ENCODE measurements around the gene DNAJC3.

Gene DNAJC3

GRCh38 chr13:95797016-95797415 lies 120.1 kb downstream of the DNAJC3 start:
- TF ChIP-seq ZFX (IDR thresholded peaks at IDR 0.05), result no peak
- TF ChIP-seq, protein P1, sequence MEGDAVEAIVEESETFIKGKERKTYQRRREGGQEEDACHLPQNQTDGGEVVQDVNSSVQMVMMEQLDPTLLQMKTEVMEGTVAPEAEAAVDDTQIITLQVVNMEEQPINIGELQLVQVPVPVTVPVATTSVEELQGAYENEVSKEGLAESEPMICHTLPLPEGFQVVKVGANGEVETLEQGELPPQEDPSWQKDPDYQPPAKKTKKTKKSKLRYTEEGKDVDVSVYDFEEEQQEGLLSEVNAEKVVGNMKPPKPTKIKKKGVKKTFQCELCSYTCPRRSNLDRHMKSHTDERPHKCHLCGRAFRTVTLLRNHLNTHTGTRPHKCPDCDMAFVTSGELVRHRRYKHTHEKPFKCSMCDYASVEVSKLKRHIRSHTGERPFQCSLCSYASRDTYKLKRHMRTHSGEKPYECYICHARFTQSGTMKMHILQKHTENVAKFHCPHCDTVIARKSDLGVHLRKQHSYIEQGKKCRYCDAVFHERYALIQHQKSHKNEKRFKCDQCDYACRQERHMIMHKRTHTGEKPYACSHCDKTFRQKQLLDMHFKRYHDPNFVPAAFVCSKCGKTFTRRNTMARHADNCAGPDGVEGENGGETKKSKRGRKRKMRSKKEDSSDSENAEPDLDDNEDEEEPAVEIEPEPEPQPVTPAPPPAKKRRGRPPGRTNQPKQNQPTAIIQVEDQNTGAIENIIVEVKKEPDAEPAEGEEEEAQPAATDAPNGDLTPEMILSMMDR (conservative IDR thresholded peaks at IDR 0.05), result no peak

DNA sequence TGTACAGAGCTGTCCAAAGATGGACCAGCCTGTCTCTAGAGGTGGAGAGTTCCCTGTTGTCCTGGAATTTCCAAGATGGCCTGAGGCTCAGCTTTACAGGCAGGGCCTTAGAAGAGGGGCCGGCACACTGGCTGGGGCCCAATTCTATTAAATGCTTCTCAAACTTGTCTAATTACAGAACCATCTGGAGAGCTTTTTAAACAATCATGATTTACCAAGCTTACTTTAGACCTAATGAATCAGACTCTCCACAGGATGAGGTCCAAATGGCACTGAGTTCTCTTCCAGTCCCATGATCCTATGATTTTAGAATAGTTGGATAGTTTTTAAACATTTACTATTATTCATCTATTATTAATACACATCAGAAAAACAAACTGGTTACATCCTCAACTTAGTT lies 123.5 kb downstream of the DNAJC3 start:
- TF ChIP-seq, protein P1 (conservative IDR thresholded peaks at IDR 0.05), result no peak
- no peak for TF ChIP-seq ZFX (IDR thresholded peaks at IDR 0.05)
- H3K27ac ChIP-seq, result no peak overlapping the region

More at GRCh38 chr13:95797016-95797415, 120.1 kb downstream of the DNAJC3 start:
- no peak overlapping the region for H3K27ac ChIP-seq

DNA sequence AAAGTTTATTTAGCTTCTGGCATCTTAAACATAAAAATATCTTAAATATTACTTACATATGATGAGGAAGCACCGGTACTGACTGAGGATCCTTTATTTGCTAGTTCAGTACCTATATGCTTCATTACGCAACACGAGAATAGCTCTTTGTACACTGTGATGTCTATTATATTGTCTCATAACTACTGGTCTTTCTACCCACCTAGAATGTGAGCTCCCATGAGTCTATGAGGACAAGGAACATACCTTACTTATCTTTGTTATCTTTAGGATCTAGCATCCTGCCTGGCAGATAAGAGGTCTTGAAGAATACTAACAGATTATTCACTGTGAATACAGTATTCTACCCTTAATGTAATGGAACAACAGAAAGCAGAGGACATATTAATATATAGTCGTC lies 124.9 kb downstream of the DNAJC3 start:
- no peak overlapping the region for H3K27ac ChIP-seq
- TF ChIP-seq, protein P1 (conservative IDR thresholded peaks at IDR 0.05), result no peak
- no peak for TF ChIP-seq ZFX (IDR thresholded peaks at IDR 0.05)

DNA sequence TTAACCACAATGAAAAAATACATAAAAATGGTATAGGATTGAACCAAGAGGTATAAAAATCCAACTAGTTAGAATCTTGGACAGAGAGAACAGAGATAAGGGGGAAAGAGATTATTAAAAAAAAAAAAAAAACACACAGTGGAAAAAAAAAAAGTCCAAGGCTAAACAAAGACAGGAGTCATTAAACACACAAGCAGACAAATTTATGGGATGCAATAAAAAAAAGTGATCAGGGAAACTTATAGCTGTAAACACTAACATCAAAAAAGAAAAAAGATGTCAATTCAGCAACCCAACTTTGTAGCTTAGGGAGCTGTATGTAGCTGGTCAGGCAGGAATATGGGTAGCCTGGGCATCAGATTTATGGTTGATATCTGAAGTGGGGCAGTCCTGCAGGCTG lies 129.0 kb downstream of the DNAJC3 start:
- TF ChIP-seq, protein P1 (conservative IDR thresholded peaks at IDR 0.05), result no peak
- no peak for TF ChIP-seq ZFX (IDR thresholded peaks at IDR 0.05)
- H3K27ac ChIP-seq, result no peak overlapping the region

GRCh38 chr13:95809429-95809828 lies 132.5 kb downstream of the DNAJC3 start:
- TF ChIP-seq ZFX (IDR thresholded peaks at IDR 0.05), result no peak
- TF ChIP-seq, protein P1 (conservative IDR thresholded peaks at IDR 0.05), result no peak
- H3K27ac ChIP-seq, result no peak overlapping the region

GRCh38 chr13:95813139-95813538 lies 136.2 kb downstream of the DNAJC3 start:
- no peak overlapping the region for H3K27ac ChIP-seq
- TF ChIP-seq ZFX (IDR thresholded peaks at IDR 0.05), result no peak
- TF ChIP-seq, protein P1 (conservative IDR thresholded peaks at IDR 0.05), result no peak

DNA sequence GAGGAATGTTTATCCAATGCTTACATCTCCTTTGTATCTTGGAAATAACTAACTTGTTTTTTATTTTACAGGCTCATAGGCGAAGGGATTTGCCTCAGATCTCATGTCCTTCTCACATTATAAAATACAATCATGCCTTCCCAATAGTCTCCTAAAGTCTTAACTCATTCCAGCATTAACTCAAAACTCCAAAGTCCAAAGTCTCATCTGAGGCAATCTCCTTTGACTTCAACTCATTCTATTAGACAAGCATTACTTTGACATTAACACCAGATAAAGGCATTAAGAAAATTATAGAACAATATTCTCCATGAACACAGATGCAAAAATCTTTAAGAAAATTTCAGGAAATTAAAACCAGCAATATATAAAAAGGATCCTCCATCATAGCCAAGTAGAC lies 137.6 kb downstream of the DNAJC3 start:
- TF ChIP-seq, protein P1 (conservative IDR thresholded peaks at IDR 0.05), result no peak
- TF ChIP-seq ZFX (IDR thresholded peaks at IDR 0.05), result no peak
- H3K27ac ChIP-seq, result no peak overlapping the region

All from C4-2B (cell line).